Esophagus muscularis mucosa (tissue), 4 donors: ENCODE measurements around the gene SAMD1.

Source experiments
- EP300 ChIP-seq: sonication (generic); formaldehyde crosslinking; IDR thresholded peaks from one replicate; pipeline ENCODE4 v1.6.1; 2017; ENCODE audit warnings: antibody characterized with exemption
- POLR2A ChIP-seq: fragments of 450-650 bp; IDR thresholded peaks from one replicate; pipeline ENCODE4 v1.6.1; 2017; ENCODE audit warnings: antibody characterized with exemption, moderate library complexity, mild to moderate bottlenecking, low read depth
- TF ChIP-seq, protein P1 (sequence below), 3 experiments: fragments of 200-600 bp in 2 of 3; fragments of 450-650 bp in 1 of 3; sonication (generic) in 2 of 3; IDR thresholded peaks; one replicate each; pipeline ENCODE4 v1.5.1; 2017 to 2019; ENCODE audit warnings: antibody characterized with exemption in 3 of 3, mild to moderate bottlenecking in 2 of 3, moderate library complexity in 1 of 3

DNA sequence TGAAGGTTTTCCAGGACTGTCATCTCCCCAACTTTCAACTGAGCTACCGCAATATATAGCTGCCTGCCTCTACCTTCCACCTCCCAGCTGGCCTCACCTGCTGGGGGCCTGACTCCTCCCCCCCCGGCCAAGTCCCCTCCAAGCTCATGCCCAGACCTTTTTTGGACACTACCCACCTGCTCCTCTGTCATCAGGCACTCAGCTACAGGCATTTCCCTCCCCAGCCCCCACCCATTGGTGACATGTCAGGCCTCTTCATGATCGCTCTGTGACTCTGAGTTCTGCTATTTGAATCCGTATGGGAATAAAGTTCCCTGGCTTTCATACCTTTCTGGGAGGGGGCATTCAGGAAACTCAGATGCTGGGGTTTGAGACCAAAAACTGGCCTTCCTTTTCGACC, 25.2 kb upstream of the SAMD1 start:
- TF ChIP-seq POLR2A (no peak), EP300 (no peak)
- TF ChIP-seq, protein P1, sequence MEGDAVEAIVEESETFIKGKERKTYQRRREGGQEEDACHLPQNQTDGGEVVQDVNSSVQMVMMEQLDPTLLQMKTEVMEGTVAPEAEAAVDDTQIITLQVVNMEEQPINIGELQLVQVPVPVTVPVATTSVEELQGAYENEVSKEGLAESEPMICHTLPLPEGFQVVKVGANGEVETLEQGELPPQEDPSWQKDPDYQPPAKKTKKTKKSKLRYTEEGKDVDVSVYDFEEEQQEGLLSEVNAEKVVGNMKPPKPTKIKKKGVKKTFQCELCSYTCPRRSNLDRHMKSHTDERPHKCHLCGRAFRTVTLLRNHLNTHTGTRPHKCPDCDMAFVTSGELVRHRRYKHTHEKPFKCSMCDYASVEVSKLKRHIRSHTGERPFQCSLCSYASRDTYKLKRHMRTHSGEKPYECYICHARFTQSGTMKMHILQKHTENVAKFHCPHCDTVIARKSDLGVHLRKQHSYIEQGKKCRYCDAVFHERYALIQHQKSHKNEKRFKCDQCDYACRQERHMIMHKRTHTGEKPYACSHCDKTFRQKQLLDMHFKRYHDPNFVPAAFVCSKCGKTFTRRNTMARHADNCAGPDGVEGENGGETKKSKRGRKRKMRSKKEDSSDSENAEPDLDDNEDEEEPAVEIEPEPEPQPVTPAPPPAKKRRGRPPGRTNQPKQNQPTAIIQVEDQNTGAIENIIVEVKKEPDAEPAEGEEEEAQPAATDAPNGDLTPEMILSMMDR (IDR thresholded peaks at IDR 0.05) = no peak
